GM21381 (cell line): Measurements from ENCODE around the gene WNT3.
"Not testable (repeated sequence)": the region's sequence is repeated elsewhere in the genome, so short reads cannot be mapped to it uniquely, and the experiment has no call there.

ENCODE experiments used
- ATAC-seq: cut with Tn5 transposase; IDR thresholded peaks from one replicate; pipeline ENCODE4 v1.9.1; 2021; ENCODE audit warnings: mild to moderate bottlenecking, moderate library complexity; ENCODE audit not compliant: unreplicated experiment

Gene WNT3

DNA sequence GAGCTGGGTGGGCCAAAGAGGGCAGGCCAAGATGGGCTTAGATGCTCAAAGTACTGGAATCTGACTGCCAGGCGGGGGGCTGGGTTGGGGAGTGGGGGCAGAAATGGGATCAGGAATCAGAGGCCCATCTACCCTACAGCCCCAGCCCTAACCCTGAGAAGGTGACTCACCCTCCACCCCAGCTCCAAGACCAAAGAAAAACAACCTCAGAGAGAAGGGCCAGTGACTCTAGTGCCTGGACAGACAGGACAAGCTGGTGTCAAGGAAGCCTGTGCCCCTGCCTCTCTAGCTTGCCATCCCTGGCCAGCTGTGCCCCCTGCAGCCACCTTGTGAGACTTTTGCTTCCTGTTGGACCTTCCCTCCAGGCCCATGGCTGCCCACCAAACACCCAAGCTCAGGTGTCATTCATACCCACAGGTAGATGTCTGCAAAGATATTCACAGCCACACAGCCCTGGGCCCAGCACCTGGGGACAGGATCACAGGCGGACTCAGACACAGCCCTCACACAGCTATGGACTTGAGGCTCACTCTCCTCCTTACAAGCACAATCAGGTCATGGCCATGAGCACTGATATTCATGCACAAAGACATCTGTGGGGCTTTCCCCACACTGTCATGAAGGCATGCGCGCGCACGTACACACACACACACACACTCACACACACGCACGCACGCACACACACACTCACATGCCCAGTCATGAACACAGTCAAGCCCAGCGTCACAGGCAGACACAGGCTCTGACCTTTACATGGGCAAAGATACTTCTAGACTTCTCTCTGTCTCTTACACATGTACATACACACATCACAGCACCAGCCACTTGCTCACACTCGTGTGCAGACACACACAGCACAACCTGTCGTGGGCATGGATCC, 2.8 kb downstream of the WNT3 start:
- ATAC-seq: no peak

GRCh38 chr17:46814446-46814845, 4.0 kb downstream of the WNT3 start:
- no peak for ATAC-seq

DNA sequence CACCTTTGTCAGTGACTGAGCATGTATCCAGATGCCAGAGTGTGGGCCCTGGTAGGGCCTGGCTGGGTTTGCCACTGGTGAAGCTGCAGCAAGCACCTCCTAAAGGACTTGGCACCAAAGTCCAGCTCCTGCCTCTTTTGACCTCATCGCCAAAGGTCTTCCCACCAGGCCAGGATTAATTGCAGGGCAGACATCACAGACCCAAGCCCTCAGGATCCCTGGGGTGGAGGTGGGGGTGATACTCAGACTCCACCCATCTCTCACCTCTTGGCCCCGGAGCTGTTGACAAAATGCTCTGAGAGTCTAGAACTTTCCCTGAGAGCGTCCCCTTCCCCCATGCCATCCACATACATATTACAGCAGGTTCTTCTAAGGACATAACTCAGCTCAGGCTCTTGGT, 4.6 kb downstream of the WNT3 start:
- ATAC-seq: no peak

GRCh38 chr17:46812624-46813318, 5.7 kb downstream of the WNT3 start:
- no peak for ATAC-seq

DNA sequence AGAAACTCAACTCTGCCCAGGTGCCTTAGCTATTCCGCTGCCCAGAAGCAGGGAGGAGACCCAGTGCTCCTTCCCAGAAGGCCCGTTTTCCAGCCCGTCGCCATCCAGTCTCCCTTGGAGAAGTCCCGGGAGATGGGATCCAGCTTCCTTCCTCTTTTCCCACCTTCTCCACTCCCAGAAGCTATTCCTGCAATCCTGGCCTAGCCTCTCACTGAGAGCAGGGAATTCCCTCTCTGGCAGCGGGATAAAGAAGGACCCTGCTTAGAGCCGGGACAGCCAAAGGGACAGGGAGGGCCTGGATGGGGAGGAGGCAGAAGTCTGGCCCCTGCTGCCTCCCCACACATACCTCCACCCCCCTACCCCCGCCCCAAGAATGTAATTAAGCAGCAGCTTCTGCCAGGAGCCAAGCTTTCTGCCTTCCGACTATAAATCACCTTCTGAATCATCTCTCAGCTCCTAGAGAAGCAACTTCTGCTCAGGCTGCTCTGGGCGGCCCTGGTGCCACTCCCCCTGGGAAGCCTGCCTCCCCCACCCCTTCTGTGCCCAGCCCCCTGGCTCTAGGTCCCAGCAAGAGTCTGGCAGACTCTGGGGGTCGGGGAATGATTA, 6.4 kb downstream of the WNT3 start:
- ATAC-seq: no peak

DNA sequence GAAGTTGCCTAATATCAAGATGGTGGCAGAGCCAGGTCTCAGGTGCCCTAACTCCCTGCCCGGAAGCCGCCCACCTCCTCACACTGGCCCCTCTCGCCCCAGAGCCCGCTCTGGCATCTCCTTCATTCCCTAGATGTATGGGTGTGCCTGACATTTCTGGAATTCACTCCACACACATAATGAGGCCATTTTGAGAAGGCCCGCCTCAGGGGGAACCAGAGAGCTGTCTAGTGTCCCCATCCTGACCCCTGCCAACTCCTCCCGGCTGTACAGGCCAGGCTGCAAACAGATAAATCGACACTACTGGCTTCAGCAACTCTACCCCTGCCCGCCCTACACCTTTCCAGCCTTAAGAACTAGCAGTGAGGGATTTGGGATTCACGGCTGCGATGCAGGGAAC, 7.7 kb downstream of the WNT3 start:
- no peak for ATAC-seq

- no peak for ATAC-seq
These were observed 9.4 kb downstream of the WNT3 start for GRCh38 chr17:46809110-46809571.

GRCh38 chr17:46805771-46806170, 12.7 kb downstream of the WNT3 start:
- ATAC-seq: no peak

DNA sequence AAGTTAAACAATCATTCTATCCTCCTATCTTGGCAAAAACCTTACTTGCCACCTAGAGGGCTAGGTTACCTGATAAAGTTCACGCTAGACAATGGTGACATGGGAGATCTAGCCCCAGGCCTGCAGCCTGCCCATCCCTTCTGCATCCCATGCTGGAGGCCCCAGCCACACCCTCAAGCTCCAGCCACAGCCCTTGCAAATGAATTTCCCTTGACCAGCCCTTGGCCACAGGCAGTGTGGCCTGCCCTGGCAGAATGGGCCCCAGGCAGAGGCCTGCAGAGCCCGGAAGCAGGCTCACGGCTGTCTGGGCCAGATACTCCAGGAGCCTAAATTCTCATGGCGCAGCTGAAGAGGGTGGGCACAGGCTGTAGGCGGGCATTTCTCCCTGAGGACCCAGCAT, 14.9 kb downstream of the WNT3 start:
- no peak for ATAC-seq

DNA sequence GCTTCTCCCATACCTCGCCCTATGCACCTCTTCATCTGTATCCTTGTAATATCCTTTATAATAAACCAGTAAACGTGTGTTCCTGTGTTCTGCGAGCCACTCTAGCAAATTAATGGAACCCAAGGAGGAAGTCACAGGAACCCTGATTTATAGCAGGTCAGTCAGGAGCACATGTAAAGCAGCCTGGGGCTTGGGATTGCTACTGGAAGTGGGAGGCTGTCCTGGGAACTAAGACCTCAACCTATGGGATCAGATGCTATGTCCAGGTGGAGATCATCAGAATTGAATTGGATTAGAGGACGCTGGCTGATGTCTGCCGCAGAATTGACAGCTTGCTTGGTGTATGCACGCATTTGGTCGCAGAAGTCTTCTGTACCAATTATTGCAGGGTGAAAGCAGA, 15.7 kb downstream of the WNT3 start:
- ATAC-seq: no peak

- no peak for ATAC-seq
These were observed 17.9 kb downstream of the WNT3 start for GRCh38 chr17:46800573-46800972.

GRCh38 chr17:46796956-46797530, 21.4 kb downstream of the WNT3 start:
- ATAC-seq: no peak

- no peak for ATAC-seq
These were observed 22.0 kb downstream of the WNT3 start for GRCh38 chr17:46796524-46796923.

DNA sequence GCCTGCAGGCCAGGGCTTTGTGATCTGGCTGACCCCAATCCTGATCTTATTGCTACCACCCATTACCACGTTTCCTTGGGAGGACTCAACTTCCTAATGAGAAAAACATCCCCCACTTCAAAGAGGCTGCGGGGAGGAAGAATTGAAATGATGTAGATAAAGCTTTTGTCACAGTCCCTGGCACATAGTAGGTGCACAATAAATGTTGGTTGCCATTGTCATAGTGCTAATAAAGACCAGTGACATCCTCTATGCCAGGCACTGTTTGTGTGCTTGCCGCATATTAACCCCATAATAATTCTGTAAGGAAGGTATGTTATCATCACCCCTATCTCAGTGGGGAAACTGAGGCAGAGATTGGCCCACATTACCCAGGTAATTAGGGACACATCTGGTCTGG, 22.4 kb downstream of the WNT3 start:
- ATAC-seq: no peak

DNA sequence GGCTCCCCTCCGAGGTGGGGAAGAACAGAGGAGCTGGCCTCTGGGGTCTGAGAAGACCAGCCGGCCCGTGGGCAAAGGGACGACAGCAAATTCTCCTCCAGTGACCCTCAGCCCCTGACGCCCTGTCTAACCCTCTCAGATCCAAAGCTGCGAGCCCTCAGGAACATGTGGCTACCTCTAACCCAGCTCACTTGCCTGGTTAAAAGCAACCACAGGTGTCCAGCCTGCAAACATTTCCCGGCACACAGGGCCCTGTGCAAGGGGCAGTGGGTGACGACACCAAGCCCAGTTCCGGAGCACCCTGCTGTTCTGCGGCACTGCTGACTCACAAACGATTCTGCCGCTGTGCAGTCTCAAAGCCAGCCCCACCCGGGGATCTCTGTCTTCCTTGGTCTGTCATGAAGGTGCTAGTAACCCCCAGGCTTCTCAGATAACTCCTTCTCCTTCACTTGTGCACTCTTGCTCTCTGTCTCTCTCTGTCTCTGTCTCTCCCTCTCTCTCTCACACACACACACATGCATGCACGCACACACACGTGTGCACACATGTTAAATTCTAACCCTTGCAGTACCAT, 23.0 kb downstream of the WNT3 start:
- ATAC-seq: no peak

GRCh38 chr17:46794318-46794717, 24.2 kb downstream of the WNT3 start:
- no peak for ATAC-seq

GRCh38 chr17:46793541-46793940, 25.0 kb downstream of the WNT3 start:
- no peak for ATAC-seq

DNA sequence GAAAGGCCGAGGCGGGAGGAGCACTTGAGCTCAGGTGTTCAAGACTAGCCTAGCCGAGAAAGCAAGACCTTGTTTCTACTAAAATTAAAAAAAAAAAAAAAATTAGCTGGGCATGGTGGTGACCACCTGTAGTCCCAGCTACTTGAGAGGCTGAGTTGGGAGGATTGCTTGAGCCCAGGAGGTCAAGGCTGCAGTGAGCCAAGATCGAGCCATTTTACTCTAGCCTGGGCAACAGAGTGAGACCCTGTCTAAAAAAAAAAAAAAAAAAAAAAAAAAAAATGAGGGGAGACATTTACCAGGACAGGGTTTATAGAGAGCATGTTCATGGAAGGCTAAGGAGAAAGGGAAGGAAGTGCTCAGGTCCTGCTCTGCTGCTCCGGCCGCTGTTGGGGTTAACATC, 25.5 kb downstream of the WNT3 start:
- not testable (repeated sequence) for ATAC-seq

GRCh38 chr17:46792071-46792470, 26.4 kb downstream of the WNT3 start:
- no peak for ATAC-seq

GRCh38 chr17:46791531-46791930, 27.0 kb downstream of the WNT3 start:
- ATAC-seq: no peak

- no peak for ATAC-seq
These were observed 28.3 kb downstream of the WNT3 start for GRCh38 chr17:46790216-46790615.
